Measurements from ENCODE around the gene TMEM51. TPM values are rescaled to one million over a fixed set of nuclear protein-coding genes. Genes with fewer than 3 reads are reported as not detected.

Gene TMEM51
- total RNA-seq, 1 experiment from 2014 or later = 10.4 TPM

DNA sequence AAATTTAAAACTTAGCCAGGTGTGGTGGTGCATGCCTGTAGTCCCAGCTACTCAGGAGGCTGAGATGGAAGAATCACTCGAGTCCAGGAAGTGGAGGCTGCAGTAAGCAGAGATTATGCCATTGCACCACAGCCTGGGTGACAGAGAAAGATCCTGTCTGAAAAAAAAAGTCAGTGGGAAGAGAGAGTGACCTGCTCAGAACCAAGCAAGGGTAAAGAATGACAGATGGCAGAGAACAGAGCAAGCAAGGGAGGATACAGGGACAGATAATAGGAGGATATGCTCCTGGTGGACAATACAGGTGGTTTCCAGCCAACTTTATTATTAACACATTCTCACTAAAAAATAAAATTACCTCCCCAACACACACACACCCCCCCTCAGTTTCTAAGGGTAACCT lies 4.6 kb upstream of the TMEM51 start (continued):
- TF ChIP-seq ARID4B (CRISPR knock-in tag; IDR thresholded peaks at IDR 0.05; ENCODE audit: borderline replicate concordance) (no peak), JAZF1 (CRISPR knock-in tag; IDR thresholded peaks at IDR 0.05) (no peak), CREM (CRISPR knock-in tag; IDR thresholded peaks at IDR 0.05) (no peak), NFE2L1 (CRISPR knock-in tag; IDR thresholded peaks at IDR 0.05) (no peak), TEAD1 (CRISPR knock-in tag; IDR thresholded peaks at IDR 0.05) (no peak), ATF6 (CRISPR knock-in tag; IDR thresholded peaks at IDR 0.05) (no peak), MXD4 (CRISPR knock-in tag; IDR thresholded peaks at IDR 0.05; ENCODE audit: borderline replicate concordance) (no peak), ZNF396 (CRISPR knock-in tag; IDR thresholded peaks at IDR 0.05; ENCODE audit: borderline replicate concordance) (no peak), TP53 (CRISPR knock-in tag; IDR thresholded peaks at IDR 0.05) (no peak)
- TF ChIP-seq, protein P1, sequence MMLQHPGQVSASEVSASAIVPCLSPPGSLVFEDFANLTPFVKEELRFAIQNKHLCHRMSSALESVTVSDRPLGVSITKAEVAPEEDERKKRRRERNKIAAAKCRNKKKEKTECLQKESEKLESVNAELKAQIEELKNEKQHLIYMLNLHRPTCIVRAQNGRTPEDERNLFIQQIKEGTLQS (CRISPR knock-in tag; conservative IDR thresholded peaks at IDR 0.05) = no peak
- TF ChIP-seq, protein P2, sequence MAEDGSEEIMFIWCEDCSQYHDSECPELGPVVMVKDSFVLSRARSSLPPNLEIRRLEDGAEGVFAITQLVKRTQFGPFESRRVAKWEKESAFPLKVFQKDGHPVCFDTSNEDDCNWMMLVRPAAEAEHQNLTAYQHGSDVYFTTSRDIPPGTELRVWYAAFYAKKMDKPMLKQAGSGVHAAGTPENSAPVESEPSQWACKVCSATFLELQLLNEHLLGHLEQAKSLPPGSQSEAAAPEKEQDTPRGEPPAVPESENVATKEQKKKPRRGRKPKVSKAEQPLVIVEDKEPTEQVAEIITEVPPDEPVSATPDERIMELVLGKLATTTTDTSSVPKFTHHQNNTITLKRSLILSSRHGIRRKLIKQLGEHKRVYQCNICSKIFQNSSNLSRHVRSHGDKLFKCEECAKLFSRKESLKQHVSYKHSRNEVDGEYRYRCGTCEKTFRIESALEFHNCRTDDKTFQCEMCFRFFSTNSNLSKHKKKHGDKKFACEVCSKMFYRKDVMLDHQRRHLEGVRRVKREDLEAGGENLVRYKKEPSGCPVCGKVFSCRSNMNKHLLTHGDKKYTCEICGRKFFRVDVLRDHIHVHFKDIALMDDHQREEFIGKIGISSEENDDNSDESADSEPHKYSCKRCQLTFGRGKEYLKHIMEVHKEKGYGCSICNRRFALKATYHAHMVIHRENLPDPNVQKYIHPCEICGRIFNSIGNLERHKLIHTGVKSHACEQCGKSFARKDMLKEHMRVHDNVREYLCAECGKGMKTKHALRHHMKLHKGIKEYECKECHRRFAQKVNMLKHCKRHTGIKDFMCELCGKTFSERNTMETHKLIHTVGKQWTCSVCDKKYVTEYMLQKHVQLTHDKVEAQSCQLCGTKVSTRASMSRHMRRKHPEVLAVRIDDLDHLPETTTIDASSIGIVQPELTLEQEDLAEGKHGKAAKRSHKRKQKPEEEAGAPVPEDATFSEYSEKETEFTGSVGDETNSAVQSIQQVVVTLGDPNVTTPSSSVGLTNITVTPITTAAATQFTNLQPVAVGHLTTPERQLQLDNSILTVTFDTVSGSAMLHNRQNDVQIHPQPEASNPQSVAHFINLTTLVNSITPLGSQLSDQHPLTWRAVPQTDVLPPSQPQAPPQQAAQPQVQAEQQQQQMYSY (CRISPR knock-in tag; IDR thresholded peaks at IDR 0.05) = no peak
- TF ChIP-seq, protein P3, sequence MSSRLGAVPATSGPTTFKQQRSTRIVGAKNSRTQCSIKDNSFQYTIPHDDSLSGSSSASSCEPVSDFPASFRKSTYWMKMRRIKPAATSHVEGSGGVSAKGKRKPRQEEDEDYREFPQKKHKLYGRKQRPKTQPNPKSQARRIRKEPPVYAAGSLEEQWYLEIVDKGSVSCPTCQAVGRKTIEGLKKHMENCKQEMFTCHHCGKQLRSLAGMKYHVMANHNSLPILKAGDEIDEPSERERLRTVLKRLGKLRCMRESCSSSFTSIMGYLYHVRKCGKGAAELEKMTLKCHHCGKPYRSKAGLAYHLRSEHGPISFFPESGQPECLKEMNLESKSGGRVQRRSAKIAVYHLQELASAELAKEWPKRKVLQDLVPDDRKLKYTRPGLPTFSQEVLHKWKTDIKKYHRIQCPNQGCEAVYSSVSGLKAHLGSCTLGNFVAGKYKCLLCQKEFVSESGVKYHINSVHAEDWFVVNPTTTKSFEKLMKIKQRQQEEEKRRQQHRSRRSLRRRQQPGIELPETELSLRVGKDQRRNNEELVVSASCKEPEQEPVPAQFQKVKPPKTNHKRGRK (CRISPR knock-in tag; IDR thresholded peaks at IDR 0.05; ENCODE audit: borderline replicate concordance) = no peak

GRCh38 chr1:15150376-15150775 lies 3.2 kb upstream of the TMEM51 start:
- Mint-ChIP-seq H3K27me3 (ENCODE audit: low read depth) (peaks cover 26% of the 10 kb centered on the region), H3K36me3 (no peaks in the 10 kb centered on the region), H3K4me3 (no peak overlapping the region), H3K27ac (no peak overlapping the region), H3K4me1 (peaks cover 19% of the 10 kb centered on the region), H3K9me3 (peaks cover 5% of the 10 kb centered on the region)
- DNase-seq (ENCODE audit: low spot score) (no peak), ATAC-seq (no peak)
- ChIA-PET POLR2A (no interaction called here), CTCF (interaction anchor here (0.8 to 5.8 kb wide), 2 partner anchors 121 to 129 kb away, joined by 4 to 60 read pairs; no protein-coding TSS in a partner anchor)
- TF ChIP-seq, protein P4, sequence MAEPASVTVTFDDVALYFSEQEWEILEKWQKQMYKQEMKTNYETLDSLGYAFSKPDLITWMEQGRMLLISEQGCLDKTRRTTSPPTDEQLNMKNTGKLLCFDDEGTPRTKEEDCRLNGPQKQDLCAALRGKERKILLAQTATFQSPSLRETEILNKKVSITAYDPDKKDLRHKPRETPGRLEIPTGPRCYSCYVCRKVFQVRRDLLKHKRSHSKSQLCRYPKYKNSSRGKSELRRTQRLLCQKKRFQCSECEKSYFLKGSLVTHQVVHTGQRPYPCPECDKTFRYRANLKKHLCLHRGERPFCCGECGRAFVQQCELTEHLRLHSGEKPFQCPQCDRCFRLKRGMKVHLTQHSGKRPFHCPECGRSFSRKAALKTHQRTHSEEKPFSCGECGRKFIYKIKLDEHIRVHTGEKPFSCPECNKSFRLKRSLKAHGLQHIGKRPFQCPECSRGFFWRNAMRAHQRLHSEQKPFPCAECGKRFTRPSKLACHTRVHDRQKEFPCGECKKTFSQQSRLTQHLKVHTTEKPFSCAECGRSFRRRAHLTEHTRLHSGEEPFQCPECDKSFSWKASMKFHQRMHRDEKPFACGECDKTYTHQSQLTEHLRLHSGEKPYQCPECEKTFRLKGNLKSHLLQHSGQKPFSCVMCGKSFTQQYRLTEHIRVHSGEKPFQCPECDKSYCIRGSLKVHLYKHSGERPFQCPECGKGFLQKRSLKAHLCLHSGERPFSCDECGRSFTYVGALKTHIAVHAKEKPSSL (CRISPR knock-in tag; conservative IDR thresholded peaks at IDR 0.05) = no peak
- TF ChIP-seq ZNF423 (CRISPR knock-in tag; IDR thresholded peaks at IDR 0.05) (no peak), TEAD1 (CRISPR knock-in tag; IDR thresholded peaks at IDR 0.05) (no peak), TP53 (CRISPR knock-in tag; IDR thresholded peaks at IDR 0.05) (no peak), CDX4 (CRISPR knock-in tag; IDR thresholded peaks at IDR 0.05; ENCODE audit: borderline replicate concordance) (no peak), CREM (CRISPR knock-in tag; IDR thresholded peaks at IDR 0.05) (no peak), E2F5 (CRISPR knock-in tag; IDR thresholded peaks at IDR 0.05) (no peak), EMX1 (CRISPR knock-in tag; IDR thresholded peaks at IDR 0.05) (no peak)
- TF ChIP-seq, protein P3 (CRISPR knock-in tag; IDR thresholded peaks at IDR 0.05; ENCODE audit: borderline replicate concordance) = no peak
